NCI-H510A (cell line): ENCODE results near the gene CROT.

ENCODE experiments used
- DNase-seq: peaks from one replicate; lab custom pipeline; 2025; lab: John Stamatoyannopoulos, UW

The CROT gene

GRCh38 chr7:87342231-87342630 is 3.2 kb upstream of the CROT start:
- no peak for DNase-seq

DNA sequence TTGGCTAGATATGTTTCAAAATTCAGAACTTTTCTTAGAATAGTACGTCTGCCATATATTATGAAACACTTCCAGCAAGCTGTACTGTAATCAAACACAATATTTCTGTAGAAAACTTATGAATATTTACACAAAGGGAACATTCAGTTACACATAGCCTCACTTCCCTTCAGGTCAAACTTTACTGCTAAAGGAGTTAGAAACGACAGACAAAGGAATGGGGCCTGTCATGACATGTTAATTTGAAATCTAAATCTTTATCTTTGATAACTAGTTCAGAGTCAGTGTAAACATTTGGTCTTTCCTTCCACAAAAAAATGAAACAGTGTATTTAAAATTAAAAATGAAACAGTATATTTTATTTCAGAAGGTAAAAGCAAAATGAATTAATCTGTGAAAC is 1.0 kb upstream of the CROT start:
- no peak for DNase-seq

- DNase-seq, result no peak
Observed at GRCh38 chr7:87345962-87346371, 503 bp downstream of the CROT start.

- no peak for DNase-seq
Observed at GRCh38 chr7:87347207-87347606, 1.7 kb downstream of the CROT start.

DNA sequence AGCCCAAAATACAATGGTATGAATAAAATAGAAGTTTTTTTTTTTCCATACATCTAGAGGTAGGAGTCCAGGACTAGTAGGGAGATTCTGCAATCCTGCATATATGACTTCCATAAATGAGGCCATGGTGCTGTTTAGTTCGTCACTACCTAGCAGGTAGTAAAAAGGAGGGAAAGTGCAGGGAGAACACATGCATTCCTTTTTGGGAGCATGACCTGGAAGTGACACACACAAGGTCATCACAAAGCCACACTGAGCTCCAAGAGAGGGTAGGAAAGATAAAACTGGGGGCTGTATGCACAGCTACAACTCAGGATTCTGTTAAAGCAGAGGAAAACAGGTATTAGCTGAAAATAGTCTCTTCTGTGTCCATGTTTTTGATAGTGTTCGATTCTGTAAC is 2.2 kb downstream of the CROT start:
- no peak for DNase-seq

GRCh38 chr7:87354749-87355148 is 9.3 kb downstream of the CROT start:
- DNase-seq, result no peak

GRCh38 chr7:87356448-87356847 is 11.0 kb downstream of the CROT start:
- no peak for DNase-seq

DNA sequence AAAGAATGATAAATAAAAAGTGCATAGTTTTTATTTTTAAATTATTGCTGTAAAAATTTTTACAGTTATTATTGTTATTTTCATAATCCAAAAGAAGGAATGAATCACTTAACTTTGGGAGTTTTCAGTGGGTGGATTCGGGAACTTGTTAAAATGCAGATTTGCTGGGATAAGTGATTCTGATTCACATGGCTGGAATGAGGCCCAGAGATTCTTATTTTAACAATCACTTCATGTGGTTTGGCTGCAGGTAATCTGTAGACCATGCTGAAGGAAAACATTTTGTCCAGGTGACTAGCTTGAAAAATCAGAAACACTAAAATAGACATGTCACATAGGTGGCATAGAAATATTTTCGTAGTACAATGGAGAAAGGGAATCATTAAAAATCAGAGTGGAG is 13.9 kb downstream of the CROT start:
- DNase-seq, result no peak

DNA sequence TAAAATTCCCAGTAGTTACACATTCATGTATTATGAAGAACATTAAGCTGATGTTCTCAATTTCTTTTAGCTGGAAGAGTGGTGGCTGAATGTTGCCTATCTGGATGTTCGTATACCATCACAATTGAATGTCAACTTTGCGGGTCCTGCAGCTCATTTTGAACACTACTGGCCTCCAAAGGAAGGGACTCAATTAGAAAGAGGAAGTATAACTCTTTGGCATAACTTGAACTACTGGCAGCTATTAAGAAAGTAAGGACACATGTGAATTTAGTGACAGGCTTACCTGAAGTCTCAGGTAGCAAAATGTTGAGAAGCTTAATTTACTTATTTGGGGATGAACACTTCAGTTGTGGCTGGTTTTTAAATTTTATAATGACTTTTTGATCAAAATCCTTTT is 15.9 kb downstream of the CROT start:
- DNase-seq, result no peak

GRCh38 chr7:87363342-87363741 is 17.9 kb downstream of the CROT start:
- no peak for DNase-seq

DNA sequence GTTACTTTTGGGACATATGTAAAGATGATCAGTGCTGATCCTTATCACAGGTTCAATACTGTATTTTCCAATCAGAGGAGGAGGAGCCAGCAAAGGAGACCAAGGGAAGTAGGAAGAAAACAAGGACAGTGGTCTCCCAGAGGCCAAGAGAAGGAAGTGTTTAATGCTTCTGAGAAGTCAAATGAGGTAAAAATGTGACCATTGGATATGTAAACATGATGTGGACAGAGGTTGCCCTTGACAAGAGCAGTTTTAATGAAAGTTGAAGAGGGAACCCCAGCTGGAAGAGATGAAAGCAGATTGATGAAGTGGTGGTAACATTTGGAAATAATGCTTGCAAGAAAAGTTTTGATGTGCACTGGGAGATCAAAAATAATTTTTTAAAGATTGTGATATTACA is 18.8 kb downstream of the CROT start:
- DNase-seq, result no peak

GRCh38 chr7:87369216-87369615 is 23.8 kb downstream of the CROT start:
- DNase-seq, result no peak

- no peak for DNase-seq
Observed at GRCh38 chr7:87370660-87371180, 25.3 kb downstream of the CROT start.

DNA sequence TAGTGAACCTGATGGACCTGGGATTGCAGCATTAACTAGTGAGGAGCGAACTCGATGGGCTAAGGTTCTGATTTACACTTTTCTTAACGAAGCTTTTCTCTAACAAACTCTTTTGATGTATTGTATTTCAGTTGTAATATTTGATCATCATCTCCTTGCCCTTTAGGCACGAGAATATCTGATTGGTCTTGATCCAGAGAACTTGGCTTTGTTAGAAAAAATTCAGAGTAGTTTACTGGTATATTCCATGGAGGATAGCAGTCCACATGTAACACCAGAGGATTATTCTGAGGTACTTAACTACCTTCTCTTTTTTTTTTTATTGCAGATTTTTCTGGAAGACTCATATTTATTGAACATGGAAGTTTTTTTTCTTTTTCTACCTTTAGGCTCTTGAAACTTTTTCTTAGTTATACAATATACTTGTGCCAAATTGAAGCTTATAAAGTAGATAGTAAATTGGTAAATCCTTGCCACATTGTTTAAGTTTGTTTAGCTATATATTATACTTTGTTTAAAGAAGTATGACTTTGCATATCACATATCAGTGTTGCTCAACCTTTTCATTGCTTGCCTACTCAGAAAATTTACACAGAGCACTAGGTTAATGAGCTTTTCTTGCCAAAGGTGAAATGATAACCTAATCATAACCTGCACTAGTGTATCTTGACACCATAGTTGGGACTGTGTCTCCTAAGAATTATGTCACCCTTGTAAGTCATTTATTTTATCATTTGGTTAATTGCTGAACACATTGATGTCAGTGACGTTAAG is 30.4 kb downstream of the CROT start:
- no peak for DNase-seq

- no peak for DNase-seq
Observed at GRCh38 chr7:87380905-87381304, 35.4 kb downstream of the CROT start.

DNA sequence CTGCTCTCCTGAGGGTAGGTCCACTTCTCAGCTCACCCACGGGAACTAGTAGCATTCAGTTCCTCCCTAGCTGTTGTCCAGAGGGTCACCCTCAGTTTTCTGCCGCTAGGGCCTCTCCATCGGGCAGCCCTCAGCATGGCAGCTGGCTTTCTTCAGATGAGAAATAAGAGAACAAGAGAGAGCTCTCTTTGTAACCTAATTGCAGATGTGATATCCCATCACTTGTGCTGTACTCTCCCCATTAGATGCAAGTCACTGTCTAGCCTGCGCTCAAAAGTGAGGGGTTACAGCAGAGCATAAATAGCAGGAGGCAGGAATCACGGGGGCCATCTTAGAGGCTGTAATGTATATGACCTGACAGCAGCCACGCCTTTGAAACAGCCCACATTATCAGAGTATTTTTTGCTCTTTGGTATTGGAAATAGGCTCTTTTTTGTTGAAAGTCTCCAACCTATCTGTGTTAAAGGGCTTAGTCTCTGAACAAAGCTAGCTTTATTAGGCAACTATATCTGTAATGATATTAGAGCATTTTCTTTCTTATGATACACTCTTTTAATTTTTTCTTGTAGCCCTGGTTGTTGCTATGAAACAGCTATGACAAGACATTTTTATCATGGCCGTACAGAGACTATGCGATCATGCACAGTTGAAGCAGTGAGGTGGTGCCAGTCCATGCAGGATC is 45.7 kb downstream of the CROT start:
- no peak for DNase-seq

DNA sequence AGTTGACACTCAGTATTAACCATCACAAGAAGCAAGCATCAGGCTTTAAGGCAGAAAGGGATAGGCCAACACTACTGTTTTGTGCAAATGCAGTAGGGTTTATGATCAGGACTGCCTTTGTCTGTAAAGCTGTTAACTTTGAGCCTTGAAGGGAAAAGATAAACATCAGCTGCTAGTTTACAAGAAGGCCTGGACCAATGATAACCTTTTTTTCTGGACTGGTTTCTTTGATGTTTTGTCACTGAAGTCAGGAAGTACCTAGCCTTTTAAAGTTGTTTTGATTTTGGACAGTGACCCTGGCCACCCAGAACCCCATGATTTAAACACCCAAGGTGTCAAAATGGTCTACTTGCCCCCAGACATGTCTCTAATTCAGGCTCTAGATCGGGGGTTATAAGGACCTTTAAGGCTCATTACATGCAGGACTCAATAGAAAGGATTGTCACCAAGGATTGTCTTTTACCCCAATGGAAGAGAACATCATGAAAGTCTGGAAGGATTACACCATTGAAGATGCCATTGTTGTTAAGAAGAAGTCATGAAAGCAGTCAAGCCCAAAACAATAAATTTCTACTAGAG is 50.1 kb downstream of the CROT start:
- no peak for DNase-seq

DNA sequence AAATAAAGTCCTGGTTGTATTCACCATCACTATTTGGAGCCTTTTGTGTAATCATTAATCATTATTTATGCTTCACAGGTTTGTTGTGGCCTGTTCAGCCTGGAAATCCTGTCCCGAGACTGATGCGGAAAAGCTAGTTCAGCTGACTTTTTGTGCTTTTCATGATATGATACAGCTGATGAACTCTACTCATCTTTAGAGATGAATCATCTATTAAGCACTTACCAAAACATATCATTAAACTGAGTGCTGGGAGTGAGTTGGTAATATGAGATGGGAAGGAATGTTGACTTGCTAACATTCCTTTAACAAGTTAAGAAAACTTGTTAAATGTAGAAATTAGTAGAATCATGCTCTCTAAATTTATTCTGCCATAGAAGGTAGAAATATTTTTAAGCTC is 53.0 kb downstream of the CROT start:
- no peak for DNase-seq

- DNase-seq, result no peak
Observed at GRCh38 chr7:87404674-87405073, 59.2 kb downstream of the CROT start.

- no peak for DNase-seq
Observed at GRCh38 chr7:87411186-87411585, 65.7 kb downstream of the CROT start.

DNA sequence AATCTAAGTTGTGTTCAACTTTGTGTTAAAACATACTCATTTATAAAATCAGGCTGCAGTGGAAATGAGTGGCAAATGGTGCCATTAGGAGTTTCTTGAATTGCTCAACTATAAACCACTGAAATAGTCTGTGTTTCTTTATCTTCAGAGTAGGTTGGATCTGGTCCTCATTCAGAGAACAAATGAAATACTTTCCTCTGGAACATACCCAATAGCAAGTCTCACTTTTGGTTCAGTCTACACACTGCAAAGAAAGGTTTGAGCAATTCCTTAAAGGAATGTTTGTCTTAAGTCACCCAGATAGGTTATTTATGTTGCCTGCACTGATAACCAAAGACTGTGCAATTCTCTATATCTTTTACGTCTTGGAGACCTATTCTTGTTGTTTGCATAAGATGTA is 67.6 kb downstream of the CROT start:
- DNase-seq, result no peak

DNA sequence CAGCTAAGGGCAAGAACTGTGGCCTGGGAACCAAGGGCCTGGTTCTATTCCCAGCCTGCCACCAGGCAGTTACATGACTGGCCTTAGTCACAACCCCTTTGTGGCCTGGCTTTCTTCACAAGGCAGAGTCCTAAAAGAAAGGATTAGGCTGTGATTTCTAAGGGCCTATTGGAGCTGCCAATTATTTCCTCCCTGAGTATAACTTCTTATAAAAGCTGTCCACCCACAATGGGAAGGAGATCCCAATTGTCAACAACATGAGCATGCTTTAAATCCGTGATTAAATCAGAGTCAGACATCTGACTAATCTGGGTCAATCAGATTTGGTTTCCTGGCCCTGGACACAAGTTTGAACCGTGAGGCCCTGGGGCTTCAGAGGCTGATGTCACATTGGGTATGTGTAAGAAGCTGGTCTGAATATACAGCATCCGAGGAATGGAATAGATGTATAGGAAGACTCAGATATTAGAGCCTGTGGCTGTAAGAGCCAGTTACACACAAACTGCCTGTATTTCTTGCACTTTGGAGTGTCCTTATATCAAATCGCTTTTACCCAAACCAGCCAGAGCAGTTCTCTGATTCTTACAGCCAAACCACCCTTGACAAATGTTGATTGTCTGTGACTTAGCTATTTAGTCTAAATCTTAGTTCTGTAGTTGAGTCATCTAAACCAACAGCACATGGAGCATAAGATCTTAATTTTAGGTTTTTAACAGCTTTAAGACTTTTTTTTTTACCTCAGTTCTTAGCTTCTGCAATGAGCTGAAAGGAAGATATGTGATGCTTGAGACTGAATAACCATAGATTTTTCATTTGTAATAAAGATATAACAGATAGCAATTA is 68.7 kb downstream of the CROT start:
- DNase-seq, result no peak
